Mesenteric fat pad (tissue), 1 donor: ENCODE data around the gene TPP2. TPM values are rescaled to one million over a fixed set of nuclear protein-coding genes. Genes with fewer than 3 reads are reported as not detected.

Experiments used
- DNase-seq: peaks from one replicate; pipeline ENCODE4 v3.0.0-alpha.2; 2020; ENCODE audit warnings: low spot score
- total RNA-seq: library from RNA; stranded (reverse); fragmentation: NEBNext Ultra II Directional; extraction: Animal tissue kit (Norgen Biotek cat#: 25700); gene quantifications from one replicate; pipeline ENCODE4 v1.2.1, GENCODE V29; 2021
- donor health status: DM: yes; HTN: yes; CAD: no.

Gene TPP2
- total RNA-seq, 1 donor from 2014 or later = 36.5 TPM

- DNase-seq = no peak
Observed at GRCh38 chr13:102593466-102593865, 3.3 kb upstream of the TPP2 start.

- DNase-seq = no peak
Observed at GRCh38 chr13:102597029-102597961, 509 bp downstream of the TPP2 start.

- DNase-seq = no peak
Observed at GRCh38 chr13:102598061-102598460, 1.3 kb downstream of the TPP2 start.

GRCh38 chr13:102599426-102600012 lies 2.7 kb downstream of the TPP2 start:
- DNase-seq = no peak

- no peak for DNase-seq
Observed at GRCh38 chr13:102606537-102607309, 9.9 kb downstream of the TPP2 start.

GRCh38 chr13:102608974-102609373 lies 12.2 kb downstream of the TPP2 start:
- DNase-seq = no peak

GRCh38 chr13:102609696-102610095 lies 12.9 kb downstream of the TPP2 start:
- DNase-seq = no peak

- DNase-seq = no peak
Observed at GRCh38 chr13:102610296-102610895, 13.6 kb downstream of the TPP2 start.

GRCh38 chr13:102617697-102618350 lies 21.0 kb downstream of the TPP2 start:
- DNase-seq = no peak

GRCh38 chr13:102620516-102620915 lies 23.7 kb downstream of the TPP2 start:
- DNase-seq = no peak

- no peak for DNase-seq
Observed at GRCh38 chr13:102626928-102627327, 30.1 kb downstream of the TPP2 start.

- no peak for DNase-seq
Observed at GRCh38 chr13:102628559-102628958, 31.8 kb downstream of the TPP2 start.

GRCh38 chr13:102631198-102631597 lies 34.4 kb downstream of the TPP2 start:
- DNase-seq = no peak

- DNase-seq = no peak
Observed at GRCh38 chr13:102638741-102639140, 42.0 kb downstream of the TPP2 start.

GRCh38 chr13:102642029-102642428 lies 45.2 kb downstream of the TPP2 start:
- DNase-seq = no peak

- DNase-seq = no peak
Observed at GRCh38 chr13:102642475-102642874, 45.7 kb downstream of the TPP2 start.

- DNase-seq = no peak
Observed at GRCh38 chr13:102643656-102644055, 46.9 kb downstream of the TPP2 start.

- no peak for DNase-seq
Observed at GRCh38 chr13:102645701-102646100, 48.9 kb downstream of the TPP2 start.

GRCh38 chr13:102648046-102648445 lies 51.3 kb downstream of the TPP2 start:
- no peak for DNase-seq

- no peak for DNase-seq
Observed at GRCh38 chr13:102650444-102650843, 53.7 kb downstream of the TPP2 start.

GRCh38 chr13:102651392-102651791 lies 54.6 kb downstream of the TPP2 start:
- no peak for DNase-seq
